Measurements from ENCODE around the gene TBCD. TPM values are rescaled to one million over a fixed set of nuclear protein-coding genes. Genes with fewer than 3 reads are reported as not detected.

TBCD gene
- total and polyA plus RNA-seq, 12 donors, result 41.3 to 107 (median 52.4) TPM

- Histone ChIP-seq H3K36me3 (peaks cover 0 to 42% (median 11%) of the 10 kb centered on the region in 9 donors), H3K4me1 (peaks cover 0 to 12% (median 0%) of the 10 kb centered on the region in 9 donors), H3K9me3 (peaks cover 0 to 26% (median 11%) of the 10 kb centered on the region in 11 donors), H3K4me3 (no peak overlapping the region), H3K27me3 (no peaks in the 10 kb centered on the region), H3K27ac (peak overlapping the region in 3 of 10 donors; percentile 14 to 65 (median 28))
- ATAC-seq (peak in 5 of 8 donors; percentile 52 to 71 (median 55)), DNase-seq (no peak)
- TF ChIP-seq CTCF (IDR thresholded peaks at IDR 0.05), result peak in 6 of 9 donors; percentile 8 to 30 (median 25)
- WGBS, 2 donors, result 83 to 84% methylated on average over 5 of the region's 5 CpGs
- intact Hi-C loops (cut with DNase I), result no loop called here
These were observed 71.1 kb downstream of the TBCD start for GRCh38 chr17:82823004-82823403.

- intact Hi-C loops (cut with DNase I), result no loop called here
- no peak for TF ChIP-seq CTCF (IDR thresholded peaks at IDR 0.05)
- no peak for DNase-seq
- peaks cover 0 to 8% (median 0%) of the 10 kb centered on the region in 11 donors for H3K9me3 ChIP-seq
- no peaks in the 10 kb centered on the region for H3K27me3 ChIP-seq
- peaks cover 0 to 23% (median 11%) of the 10 kb centered on the region in 9 donors for H3K4me1 ChIP-seq
- WGBS, 2 donors, result 97% methylated on average over 8 of the region's 8 CpGs
- ATAC-seq, result no peak
- peaks cover 0 to 28% (median 4%) of the 10 kb centered on the region in 9 donors for H3K36me3 ChIP-seq
- H3K4me3 ChIP-seq, result no peak overlapping the region
- H3K27ac ChIP-seq, result no peak overlapping the region
These were observed 73.8 kb downstream of the TBCD start for GRCh38 chr17:82825540-82826124.

- no peaks in the 10 kb centered on the region for H3K27me3 ChIP-seq
- H3K4me1 ChIP-seq, result peaks cover 0 to 28% (median 11%) of the 10 kb centered on the region in 9 donors
- no peak for ATAC-seq
- H3K27ac ChIP-seq, result no peak overlapping the region
- peaks cover 0 to 24% (median 4%) of the 10 kb centered on the region in 9 donors for H3K36me3 ChIP-seq
- intact Hi-C loops (cut with DNase I), result no loop called here
- TF ChIP-seq CTCF (IDR thresholded peaks at IDR 0.05), result no peak
- H3K9me3 ChIP-seq, result peaks cover 0 to 2% (median 0%) of the 10 kb centered on the region in 11 donors
- no peak for DNase-seq
- no peak overlapping the region for H3K4me3 ChIP-seq
These were observed 74.3 kb downstream of the TBCD start for GRCh38 chr17:82826211-82826610.

DNA sequence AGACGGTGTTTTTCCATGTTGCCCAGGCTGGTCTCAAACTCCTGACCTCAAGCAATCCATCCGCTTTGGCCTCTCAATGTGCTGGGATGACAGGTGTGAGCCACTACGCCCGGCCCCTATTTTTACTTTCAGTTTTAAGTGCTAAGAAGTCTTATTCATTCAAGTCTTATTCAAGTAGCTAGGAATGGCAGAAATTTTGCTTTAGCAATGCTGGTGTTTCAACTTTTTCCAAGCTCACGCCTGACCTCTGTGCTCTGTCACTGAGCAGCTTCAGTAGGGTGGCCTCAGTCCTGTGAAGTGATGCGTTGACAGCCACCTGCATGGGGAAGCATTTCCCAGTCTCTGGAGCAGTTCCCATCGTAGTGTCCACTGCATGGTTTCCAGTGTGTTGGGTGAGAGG is 75.1 kb downstream of the TBCD start:
- no peak for DNase-seq
- 77 to 86% methylated on average over 7 of the region's 7 CpGs for WGBS, 2 donors
- no peak for TF ChIP-seq CTCF (IDR thresholded peaks at IDR 0.05)
- Histone ChIP-seq H3K27ac (no peak overlapping the region), H3K36me3 (peaks cover 0 to 23% (median 4%) of the 10 kb centered on the region in 9 donors), H3K4me3 (no peak overlapping the region), H3K9me3 (no peaks in the 10 kb centered on the region), H3K4me1 (peaks cover 0 to 29% (median 11%) of the 10 kb centered on the region in 9 donors), H3K27me3 (no peaks in the 10 kb centered on the region)
- intact Hi-C loops (cut with DNase I), result no loop called here
- no peak for ATAC-seq
